GM21529 (cell line): ENCODE measurements around the gene CHST11.
A peak's percentile ranks its signal among the peaks of the same experiment; 100 is the strongest.

Source experiments
- ATAC-seq: cut with Tn5 transposase; IDR thresholded peaks from one replicate; pipeline ENCODE4 v1.9.1; 2021; ENCODE audit not compliant: unreplicated experiment

The CHST11 gene

GRCh38 chr12:104668274-104668718 is 211.5 kb downstream of the CHST11 start:
- no peak for ATAC-seq

- no peak for ATAC-seq
These were observed 212.5 kb downstream of the CHST11 start for GRCh38 chr12:104669089-104669721.

- ATAC-seq: peak; percentile 56
These were observed 213.1 kb downstream of the CHST11 start for GRCh38 chr12:104669851-104670337.

- ATAC-seq: no peak
These were observed 214.0 kb downstream of the CHST11 start for GRCh38 chr12:104670439-104671408.

- peak; percentile 76 for ATAC-seq
These were observed 214.8 kb downstream of the CHST11 start for GRCh38 chr12:104671409-104672095.

GRCh38 chr12:104672096-104672445 is 215.3 kb downstream of the CHST11 start:
- ATAC-seq: no peak

- no peak for ATAC-seq
These were observed 215.9 kb downstream of the CHST11 start for GRCh38 chr12:104672501-104673265.

- ATAC-seq: no peak
These were observed 216.5 kb downstream of the CHST11 start for GRCh38 chr12:104673294-104673693.

GRCh38 chr12:104673696-104674482 is 217.1 kb downstream of the CHST11 start:
- ATAC-seq: no peak

- no peak for ATAC-seq
These were observed 219.9 kb downstream of the CHST11 start for GRCh38 chr12:104676636-104677035.

GRCh38 chr12:104677441-104678089 is 220.8 kb downstream of the CHST11 start:
- ATAC-seq: no peak

- ATAC-seq: peak; percentile 59
These were observed 223.3 kb downstream of the CHST11 start for GRCh38 chr12:104680070-104680469.

- ATAC-seq: no peak
These were observed 223.7 kb downstream of the CHST11 start for GRCh38 chr12:104680491-104680890.

GRCh38 chr12:104681012-104681690 is 224.4 kb downstream of the CHST11 start:
- no peak for ATAC-seq

GRCh38 chr12:104682790-104683279 is 226.1 kb downstream of the CHST11 start:
- no peak for ATAC-seq

- ATAC-seq: no peak
These were observed 227.2 kb downstream of the CHST11 start for GRCh38 chr12:104683831-104684503.

GRCh38 chr12:104684884-104685283 is 228.1 kb downstream of the CHST11 start:
- ATAC-seq: no peak

GRCh38 chr12:104685366-104685765 is 228.6 kb downstream of the CHST11 start:
- ATAC-seq: no peak
